NCI-H82 treated with DMSO at 0.1 percent for 48 hours (cell line): ENCODE results near the gene PSMD1.
"Not testable (repeated sequence)": the region's sequence is repeated elsewhere in the genome, so short reads cannot be mapped to it uniquely, and the experiment has no call there.

Experiments used
- DNase-seq: peaks from one replicate; lab custom pipeline; 2025; ENCODE audit not compliant: unreplicated experiment; lab: John Stamatoyannopoulos, UW

Gene PSMD1

GRCh38 chr2:231181860-231182512, 125.3 kb downstream of the PSMD1 start:
- DNase-seq = peak; percentile 88

- DNase-seq = peak; percentile 58
Observed at GRCh38 chr2:231182513-231182899, 125.8 kb downstream of the PSMD1 start.

DNA sequence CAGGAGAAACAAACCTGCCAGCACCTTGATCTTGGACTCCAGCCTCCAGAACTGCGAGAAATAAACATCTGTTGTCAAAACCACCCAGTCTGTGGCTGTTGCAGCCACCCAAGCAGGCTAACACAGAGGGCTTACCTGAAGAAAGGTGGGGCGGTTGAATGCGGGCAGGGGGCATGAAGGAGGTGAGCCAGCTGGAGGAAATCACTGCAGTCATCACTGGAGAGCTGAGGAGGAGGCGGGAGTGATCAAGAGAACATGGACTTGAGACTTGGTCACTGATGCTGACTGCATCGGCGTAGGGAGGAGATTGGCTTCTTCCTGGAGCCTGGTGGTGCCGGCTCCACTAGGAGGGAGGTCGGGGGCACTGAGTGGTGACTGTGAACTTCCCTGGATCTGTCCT, 127.2 kb downstream of the PSMD1 start:
- no peak for DNase-seq

DNA sequence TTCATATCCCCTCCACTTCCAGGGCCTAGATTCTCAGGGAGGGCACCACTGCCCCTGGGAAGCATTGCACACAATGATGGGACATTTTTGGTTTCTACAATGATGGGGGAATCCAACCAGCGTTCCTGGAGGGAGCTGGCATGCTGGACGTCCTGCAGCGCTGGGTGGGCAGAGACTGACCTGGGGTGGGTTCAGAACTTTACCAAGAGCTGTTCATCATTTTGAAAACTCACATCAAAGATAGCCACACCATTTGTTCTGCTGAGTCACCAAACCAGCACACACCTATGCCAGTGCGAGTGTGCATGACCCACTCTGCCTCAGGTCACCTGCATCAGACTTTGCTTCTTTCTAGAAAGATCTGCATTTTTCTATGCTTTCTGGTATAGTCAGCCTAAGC, 127.7 kb downstream of the PSMD1 start:
- no peak for DNase-seq

DNA sequence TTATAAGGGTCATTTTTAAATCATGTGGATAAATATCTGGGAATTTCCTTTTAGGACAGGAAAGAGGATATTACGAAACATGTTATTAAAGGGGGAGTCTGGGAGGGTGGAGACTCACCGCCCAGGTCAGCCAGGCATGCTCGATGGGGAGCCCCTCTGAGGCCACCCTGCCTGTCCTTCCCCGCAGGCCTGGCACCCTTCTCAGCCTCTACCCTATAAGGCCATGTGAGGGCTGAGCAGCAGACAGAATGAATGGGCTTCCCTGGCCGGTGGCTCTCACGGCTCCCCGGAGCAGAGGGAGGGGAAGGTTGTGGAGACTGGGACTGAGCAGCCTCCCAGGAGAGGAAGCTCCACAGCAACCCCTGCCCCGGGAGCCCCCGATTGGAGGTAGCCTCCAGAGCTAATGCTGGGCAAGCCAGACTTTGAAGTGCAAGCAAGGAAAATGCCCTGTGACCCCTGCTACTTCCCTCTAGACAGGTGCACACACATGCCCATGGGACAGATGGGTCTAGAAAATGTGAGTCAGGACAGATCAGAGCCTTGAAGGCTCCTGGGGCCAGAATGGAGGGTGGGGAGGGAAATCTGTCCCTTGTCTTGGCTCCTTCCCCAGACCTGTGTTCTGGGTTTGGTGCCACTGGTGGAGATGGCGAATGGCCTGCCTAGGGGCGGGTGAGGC, 128.5 kb downstream of the PSMD1 start:
- DNase-seq = no peak

GRCh38 chr2:231185886-231186285, 129.2 kb downstream of the PSMD1 start:
- DNase-seq = no peak

DNA sequence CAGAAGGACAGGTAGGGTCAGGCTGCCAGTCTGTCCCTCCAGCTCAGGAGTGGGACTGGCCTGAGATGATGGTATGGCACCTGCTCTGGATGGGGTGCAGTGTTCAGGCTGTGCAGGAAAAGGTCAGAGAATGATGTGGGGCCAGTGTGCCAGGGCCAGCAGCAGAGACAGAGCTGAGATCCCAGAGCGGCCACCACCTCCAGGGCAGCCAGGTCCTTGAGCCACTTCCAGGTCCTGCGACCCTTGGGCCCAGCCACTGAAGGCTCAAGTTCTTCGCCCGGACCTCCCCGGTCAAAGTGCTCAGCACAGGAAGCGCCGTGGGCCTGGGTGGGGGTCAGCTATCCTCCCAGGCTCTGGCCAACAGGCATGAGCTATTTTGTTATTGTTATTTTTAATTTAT, 129.7 kb downstream of the PSMD1 start:
- no peak for DNase-seq

GRCh38 chr2:231187736-231188505, 131.3 kb downstream of the PSMD1 start:
- no peak for DNase-seq

GRCh38 chr2:231188506-231189170, 132.0 kb downstream of the PSMD1 start:
- DNase-seq = no peak

DNA sequence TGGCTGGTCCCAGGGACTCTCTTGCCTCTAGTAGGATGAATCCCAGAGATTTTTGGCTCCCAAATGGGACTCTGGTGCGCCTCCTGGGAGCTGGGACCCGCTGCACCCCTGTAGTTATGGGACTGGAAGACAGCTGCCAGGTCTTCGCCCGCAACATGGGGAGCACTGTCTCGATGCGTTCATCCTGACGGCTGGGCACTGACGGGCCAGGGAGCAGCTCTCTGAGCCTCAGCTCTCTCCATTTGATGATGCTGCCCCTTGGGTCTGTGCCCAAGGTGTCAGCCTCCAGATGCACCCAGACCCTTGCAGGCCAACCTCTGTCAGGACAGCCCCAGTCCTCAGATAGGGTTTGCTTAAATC, 132.5 kb downstream of the PSMD1 start:
- DNase-seq = no peak

DNA sequence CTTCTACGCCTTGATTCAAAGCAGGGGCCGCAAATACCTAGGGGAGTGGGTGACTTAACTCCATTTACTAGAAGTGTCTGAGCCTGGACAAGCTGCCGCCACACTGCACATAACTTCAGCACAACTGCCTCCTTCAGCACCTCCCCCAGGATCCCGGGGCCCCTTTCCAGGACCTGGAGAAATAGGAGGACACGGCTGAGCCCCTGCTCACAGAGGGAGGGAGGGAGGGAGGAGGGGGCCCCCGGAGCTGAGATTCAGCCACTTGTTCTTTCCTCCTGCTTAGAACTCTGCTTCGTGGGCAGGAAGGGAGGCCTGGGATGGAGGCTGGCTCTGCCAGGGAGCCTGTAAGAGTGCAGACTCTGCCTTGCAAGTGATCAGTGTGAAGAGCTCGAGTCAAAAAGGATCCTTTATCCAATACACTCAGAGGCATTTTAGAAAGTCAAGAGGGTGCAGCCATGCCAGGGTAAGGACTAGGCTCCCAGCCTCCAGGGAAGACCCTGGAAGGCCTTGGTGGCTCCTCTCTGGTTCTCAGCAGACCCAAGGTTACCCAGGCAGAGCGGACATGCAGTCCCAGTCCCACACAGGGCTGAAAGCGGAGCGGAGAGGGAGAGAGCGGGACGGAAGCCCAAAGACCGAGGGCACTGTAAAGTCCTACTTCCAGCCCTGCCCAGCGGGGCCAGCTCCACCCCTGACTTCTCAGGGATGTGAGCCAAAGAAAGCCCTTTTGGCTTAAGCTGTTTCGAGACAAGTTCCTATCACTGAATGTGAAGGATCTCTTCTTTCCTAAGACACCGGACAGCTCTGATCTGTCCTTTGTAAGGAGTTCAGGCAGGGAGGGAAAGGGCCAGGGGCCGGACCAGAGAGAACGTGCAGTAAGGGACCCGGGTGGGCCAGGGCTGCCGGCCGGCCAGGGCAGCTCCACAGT, 133.2 kb downstream of the PSMD1 start:
- no peak for DNase-seq

DNA sequence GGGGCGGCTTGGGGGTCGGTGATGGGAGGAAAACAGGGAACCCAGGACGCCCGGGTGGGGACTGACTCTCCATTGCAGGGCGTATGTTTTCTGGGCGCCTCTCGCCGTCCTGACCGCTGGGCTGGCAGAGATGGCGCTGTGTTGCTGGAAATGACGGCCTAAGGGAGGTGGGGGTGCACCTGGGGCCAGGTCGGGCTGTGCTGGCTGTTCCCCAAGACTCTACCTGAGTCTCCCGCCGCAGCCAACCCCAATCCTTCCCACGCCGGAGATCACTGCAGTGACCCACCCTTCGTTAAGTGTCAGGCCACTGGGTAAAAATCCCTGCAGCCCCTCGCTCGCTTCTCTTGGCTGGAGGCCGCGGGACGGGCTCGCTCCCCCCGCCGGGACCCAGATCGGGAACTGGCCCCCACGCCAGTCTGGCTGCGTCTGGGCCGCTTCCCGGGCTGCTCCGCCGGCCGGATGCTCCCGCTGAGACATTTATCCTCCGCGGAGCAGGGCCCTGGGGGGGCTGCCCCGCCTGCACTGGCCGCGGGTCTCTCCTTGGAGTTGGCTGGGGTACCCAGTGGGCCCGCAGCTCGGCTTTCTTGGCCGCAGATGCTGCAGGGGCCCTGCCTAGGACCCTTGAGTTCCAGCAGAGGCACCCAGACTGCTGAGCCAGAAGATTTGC, 134.0 kb downstream of the PSMD1 start:
- no peak for DNase-seq

- DNase-seq = peak; percentile 67
Observed at GRCh38 chr2:231191896-231192872, 135.5 kb downstream of the PSMD1 start.

- DNase-seq = no peak
Observed at GRCh38 chr2:231193216-231193615, 136.5 kb downstream of the PSMD1 start.

DNA sequence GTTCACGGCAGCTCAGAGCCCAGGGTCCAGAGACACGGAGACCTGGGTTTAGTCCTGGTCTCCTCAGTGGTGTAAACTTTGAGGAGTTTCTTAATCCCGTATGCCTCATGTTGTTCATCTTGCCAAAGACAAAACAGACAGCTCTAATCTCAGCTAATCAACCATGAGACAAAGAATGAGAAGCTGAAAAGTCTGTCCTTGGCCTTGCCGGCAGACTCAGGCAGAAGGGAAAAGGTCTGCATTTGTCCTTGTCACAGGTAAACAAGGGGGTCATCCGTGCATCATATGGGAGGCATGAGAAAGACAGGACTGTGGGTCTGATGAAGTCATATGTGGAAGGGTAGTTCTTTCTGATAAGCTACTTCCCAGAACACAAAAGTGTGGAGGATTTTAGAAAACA, 139.9 kb downstream of the PSMD1 start:
- no peak for DNase-seq

GRCh38 chr2:231197196-231197595, 140.5 kb downstream of the PSMD1 start:
- DNase-seq = not testable (repeated sequence)

DNA sequence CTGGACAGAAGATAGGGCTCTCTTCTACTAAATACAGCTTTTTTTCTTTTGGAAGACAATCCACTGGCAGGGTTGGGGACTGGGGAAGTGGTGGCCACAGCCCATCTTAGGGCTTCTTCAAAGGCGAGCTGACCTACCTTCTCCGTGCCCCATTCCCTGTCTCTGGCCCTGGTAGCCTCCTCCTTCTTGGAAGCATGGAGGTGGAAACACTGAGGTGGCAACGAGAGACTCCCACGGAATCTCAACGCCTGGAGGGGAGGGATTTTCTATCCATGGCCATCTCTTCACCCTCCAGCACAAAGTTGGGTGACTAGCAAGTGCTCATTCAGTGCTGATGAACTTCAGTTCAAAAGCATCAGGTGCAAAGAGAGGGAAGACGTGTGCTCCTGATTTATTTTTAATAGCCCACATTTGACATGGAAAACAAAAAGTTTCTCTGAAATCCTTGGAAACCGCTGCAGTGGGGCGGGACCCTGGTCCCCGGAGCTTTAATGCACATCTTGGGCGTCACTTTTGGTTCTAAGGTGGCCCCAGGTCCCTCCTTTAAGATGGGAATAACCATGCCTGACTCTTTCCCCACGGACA, 141.1 kb downstream of the PSMD1 start:
- no peak for DNase-seq
